Myometrial cell (primary cell): ENCODE measurements around the gene EFEMP2. TPM values are rescaled to one million over a fixed set of nuclear protein-coding genes. Genes with fewer than 3 reads are reported as not detected.

Experiments used
- total RNA-seq: library from RNA; depleted of rRNA; stranded (reverse); fragments of >200 nt; gene quantifications from 2 replicates; pipeline ENCODE4 v1.2.3, GENCODE V29; 2015

The EFEMP2 gene
- total RNA-seq: 140 and 198 TPM in 2 replicates

GRCh38 chr11:65872586-65873317 is at the start of gene EFEMP2:
Gene EFEMP2 (minus strand): TSS chr11:65872800. CDS start chr11:65872354, 446 bp downstream.

GRCh38 chr11:65919141-65919572 is 46.6 kb upstream of the EFEMP2 start, which contains the start of gene DRAP1:
Gene DRAP1 (plus strand): TSS chr11:65919426. CDS start chr11:65919502, 76 bp downstream.

GRCh38 chr11:65918211-65919140 is 45.9 kb upstream of the EFEMP2 start, which contains the start of gene C11orf68:
Gene C11orf68 (minus strand): TSS chr11:65919062. CDS start chr11:65919031, 31 bp downstream.

GRCh38 chr11:65900125-65900898 is 27.7 kb upstream of the EFEMP2 start, which contains the start of gene FOSL1:
Gene FOSL1 (minus strand): TSS chr11:65900388. CDS start chr11:65900339, 49 bp downstream.

DNA sequence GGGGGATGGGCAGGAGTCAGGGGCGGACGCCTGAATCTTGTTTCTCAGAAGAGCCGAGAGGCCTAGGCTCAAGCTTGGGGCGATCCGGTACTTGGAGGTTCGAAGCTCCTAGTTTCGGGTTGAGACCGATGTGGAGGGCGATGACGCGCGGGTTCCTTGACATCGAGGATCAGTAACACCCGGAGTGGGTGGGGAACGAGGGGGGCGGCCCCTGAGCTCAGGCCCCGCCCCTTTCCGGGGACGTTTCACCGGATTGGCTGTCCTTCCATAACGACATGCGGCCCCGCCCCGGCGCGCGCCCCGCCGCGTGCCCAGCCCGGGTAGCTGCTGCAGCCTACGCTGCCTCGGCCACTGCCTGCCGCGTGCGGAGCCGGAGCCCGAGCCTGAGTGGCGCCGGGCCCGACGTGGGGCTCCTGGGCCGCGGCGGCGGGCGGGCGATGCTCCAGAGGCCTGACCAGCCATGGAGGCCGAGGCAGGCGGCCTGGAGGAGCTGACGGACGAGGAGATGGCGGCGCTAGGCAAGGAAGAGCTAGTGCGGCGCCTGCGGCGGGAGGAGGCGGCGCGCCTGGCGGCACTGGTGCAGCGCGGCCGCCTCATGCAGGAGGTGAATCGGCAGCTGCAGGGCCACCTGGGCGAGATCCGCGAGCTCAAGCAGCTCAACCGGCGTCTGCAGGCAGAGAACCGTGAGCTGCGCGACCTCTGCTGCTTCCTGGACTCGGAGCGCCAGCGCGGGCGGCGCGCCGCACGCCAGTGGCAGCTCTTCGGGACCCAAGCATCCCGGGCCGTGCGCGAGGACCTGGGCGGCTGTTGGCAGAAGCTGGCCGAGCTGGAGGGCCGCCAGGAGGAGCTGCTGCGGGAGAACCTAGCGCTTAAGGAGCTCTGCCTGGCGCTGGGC is 18.0 kb upstream of the EFEMP2 start, which contains the start of gene CCDC85B:
Gene CCDC85B, plus strand, starts transcription at position 350 of the 895 bp plus-strand sequence. Its CDS starts 111 bp downstream, at position 461.

DNA sequence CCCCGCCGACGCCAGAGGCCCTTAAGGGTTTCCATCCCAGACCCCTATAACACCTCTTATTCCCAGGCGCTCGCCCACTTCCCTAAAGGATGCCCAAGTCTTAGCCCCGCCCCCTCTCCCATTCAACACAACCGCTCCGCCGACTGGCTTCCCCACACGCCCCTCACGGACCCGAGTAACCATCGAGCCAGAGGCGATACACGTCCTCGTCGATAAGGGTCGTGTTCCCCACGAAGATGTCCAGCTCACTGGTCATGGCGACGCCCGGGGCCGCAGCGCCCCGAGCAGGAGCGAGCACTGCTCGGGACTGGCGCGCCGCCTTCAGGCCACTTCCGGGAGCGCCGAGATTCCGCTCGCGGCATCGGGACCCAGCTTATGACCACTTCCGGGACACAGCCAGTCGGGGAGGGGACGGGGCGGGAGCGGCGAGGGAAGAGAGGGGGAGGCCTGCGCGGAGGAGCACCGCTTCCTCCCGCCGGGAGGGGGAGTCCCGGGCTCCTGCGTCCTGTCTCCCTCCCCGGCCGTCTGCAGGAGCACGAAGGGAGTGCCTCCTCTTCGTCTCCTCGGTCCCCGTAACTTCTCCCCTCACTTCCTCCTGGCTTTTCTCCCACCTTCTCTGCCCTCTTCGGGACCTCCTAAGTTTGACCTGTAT is 15.7 kb upstream of the EFEMP2 start, which contains the start of gene FIBP:
Gene FIBP, minus strand, starts transcription at position 309 of the 652 bp plus-strand sequence. Its CDS starts 53 bp downstream, at position 256.

GRCh38 chr11:65879617-65880016 is 7.0 kb upstream of the EFEMP2 start, which contains the start of gene CTSW:
Gene CTSW (plus strand): TSS chr11:65879837. CDS start chr11:65879855, 18 bp downstream.

GRCh38 chr11:65860278-65861164 is 12.1 kb downstream of the EFEMP2 start, which contains the start of gene MUS81:
Gene MUS81 (plus strand): TSS chr11:65860433. CDS start chr11:65860754, 321 bp downstream.

GRCh38 chr11:65857853-65858680 is 14.5 kb downstream of the EFEMP2 start, which contains the start of gene CFL1:
Gene CFL1 (minus strand): TSS chr11:65858180. CDS start chr11:65858099, 81 bp downstream.

GRCh38 chr11:65833297-65834030 is 39.1 kb downstream of the EFEMP2 start, which contains the start of gene SNX32:
Gene SNX32 (plus strand): TSS chr11:65833963. CDS start chr11:65834066, 103 bp downstream.

Other genes with a start within 250 kb of the EFEMP2 start
- 34.9 and 42.1 TPM in 2 replicates for gene SIPA1, start 234.7 kb downstream of the EFEMP2 start, total RNA-seq
- 28.8 and 37.6 TPM in 2 replicates for gene RELA, start 209.9 kb downstream of the EFEMP2 start, total RNA-seq
- gene KAT5, start 160.5 kb downstream of the EFEMP2 start, total RNA-seq: 27.1 and 34.3 TPM in 2 replicates
- gene RNASEH2C, start 152.0 kb downstream of the EFEMP2 start, total RNA-seq: 81.2 and 103 TPM in 2 replicates
- 6.2 and 8.9 TPM in 2 replicates for gene AP5B1, start 91.8 kb downstream of the EFEMP2 start, total RNA-seq
- gene OVOL1, start 85.7 kb downstream of the EFEMP2 start, total RNA-seq: not detected in 2 replicates
- 0.58 and 1.1 TPM in 2 replicates for gene SNX32, start 38.8 kb downstream of the EFEMP2 start, total RNA-seq
- gene CFL1, start 14.6 kb downstream of the EFEMP2 start, total RNA-seq: 1,937 and 2,041 TPM in 2 replicates
- 30.7 and 40.1 TPM in 2 replicates for gene MUS81, start 12.4 kb downstream of the EFEMP2 start, total RNA-seq
- gene CTSW, start 7.0 kb upstream of the EFEMP2 start, total RNA-seq: 0.71 TPM in 1 of 2 replicates, not detected in the other
- gene FIBP, start 15.7 kb upstream of the EFEMP2 start, total RNA-seq: 170 and 250 TPM in 2 replicates
- gene CCDC85B, start 17.9 kb upstream of the EFEMP2 start, total RNA-seq: 117 and 142 TPM in 2 replicates
- gene FOSL1, start 27.6 kb upstream of the EFEMP2 start, total RNA-seq: 31.4 and 37.2 TPM in 2 replicates
- 13.5 and 24.5 TPM in 2 replicates for gene C11orf68, start 46.3 kb upstream of the EFEMP2 start, total RNA-seq
- gene DRAP1, start 46.6 kb upstream of the EFEMP2 start, total RNA-seq: 405 and 416 TPM in 2 replicates
- not detected in 2 replicates for gene TSGA10IP, start 72.7 kb upstream of the EFEMP2 start, total RNA-seq
- gene SART1, start 88.9 kb upstream of the EFEMP2 start, total RNA-seq: 27.4 and 31.2 TPM in 2 replicates
- 26.8 and 39.3 TPM in 2 replicates for gene EIF1AD, start 129.4 kb upstream of the EFEMP2 start, total RNA-seq
- 111 and 138 TPM in 2 replicates for gene BANF1, start 129.7 kb upstream of the EFEMP2 start, total RNA-seq
- not detected in 2 replicates for gene CST6, start 139.2 kb upstream of the EFEMP2 start, total RNA-seq
- gene CATSPER1, start 153.7 kb upstream of the EFEMP2 start, total RNA-seq: 0.35 and 0.58 TPM in 2 replicates
- gene GAL3ST3, start 176.4 kb upstream of the EFEMP2 start, total RNA-seq: not detected in 2 replicates
- gene SF3B2, start 179.6 kb upstream of the EFEMP2 start, total RNA-seq: 182 and 206 TPM in 2 replicates
- 20.8 and 22.9 TPM in 2 replicates for gene PACS1, start 197.5 kb upstream of the EFEMP2 start, total RNA-seq